ENCODE results near the gene CCDC110. TPM values are rescaled to one million over a fixed set of nuclear protein-coding genes. Genes with fewer than 3 reads are reported as not detected.

The CCDC110 gene
- total RNA-seq, 1 donor from 2014 or later, result 0.67 TPM

GRCh38 chr4:185473247-185473646, 1.7 kb upstream of the CCDC110 start:
- DNase-seq (ENCODE audit: low spot score), result no peak
- H3K4me3 Mint-ChIP-seq (ENCODE audit: unreplicated experiment), result no peak overlapping the region
- peaks cover 2% of the 10 kb centered on the region for H3K4me1 Mint-ChIP-seq (ENCODE audit: unreplicated experiment)
- no peaks in the 10 kb centered on the region for H3K36me3 Mint-ChIP-seq (ENCODE audit: low read depth, unreplicated experiment)
- no peak overlapping the region for H3K27ac Mint-ChIP-seq (ENCODE audit: unreplicated experiment)
- H3K27me3 Mint-ChIP-seq (ENCODE audit: unreplicated experiment), result peaks cover 5% of the 10 kb centered on the region
- H3K9me3 Mint-ChIP-seq (ENCODE audit: unreplicated experiment), result no peaks in the 10 kb centered on the region
- TF ChIP-seq CTCF (IDR thresholded peaks at IDR 0.05; ENCODE audit: unreplicated experiment), result no peak

- no peak for DNase-seq (ENCODE audit: low spot score)
- Mint-ChIP-seq H3K36me3 (ENCODE audit: low read depth, unreplicated experiment) (no peaks in the 10 kb centered on the region), H3K4me3 (ENCODE audit: unreplicated experiment) (peak overlapping the region; percentile 97), H3K4me1 (ENCODE audit: unreplicated experiment) (peaks cover 2% of the 10 kb centered on the region), H3K27me3 (ENCODE audit: unreplicated experiment) (peaks cover 5% of the 10 kb centered on the region), H3K27ac (ENCODE audit: unreplicated experiment) (peak overlapping the region; percentile 81), H3K9me3 (ENCODE audit: unreplicated experiment) (no peaks in the 10 kb centered on the region)
- TF ChIP-seq CTCF (IDR thresholded peaks at IDR 0.05; ENCODE audit: unreplicated experiment), result no peak
These were observed 590 bp upstream of the CCDC110 start for GRCh38 chr4:185472103-185472542.

GRCh38 chr4:185470501-185471195, 885 bp downstream of the CCDC110 start:
- Mint-ChIP-seq H3K4me3 (ENCODE audit: unreplicated experiment) (peak overlapping the region; percentile 85), H3K4me1 (ENCODE audit: unreplicated experiment) (peaks cover 4% of the 10 kb centered on the region), H3K27me3 (ENCODE audit: unreplicated experiment) (peaks cover 8% of the 10 kb centered on the region), H3K9me3 (ENCODE audit: unreplicated experiment) (no peaks in the 10 kb centered on the region), H3K27ac (ENCODE audit: unreplicated experiment) (no peak overlapping the region), H3K36me3 (ENCODE audit: low read depth, unreplicated experiment) (no peaks in the 10 kb centered on the region)
- DNase-seq (ENCODE audit: low spot score), result no peak
- no peak for TF ChIP-seq CTCF (IDR thresholded peaks at IDR 0.05; ENCODE audit: unreplicated experiment)

GRCh38 chr4:185469580-185470154, 1.9 kb downstream of the CCDC110 start:
- peak; percentile 5 for DNase-seq (ENCODE audit: low spot score)
- H3K4me1 Mint-ChIP-seq (ENCODE audit: unreplicated experiment), result peaks cover 13% of the 10 kb centered on the region
- H3K9me3 Mint-ChIP-seq (ENCODE audit: unreplicated experiment), result no peaks in the 10 kb centered on the region
- TF ChIP-seq CTCF (IDR thresholded peaks at IDR 0.05; ENCODE audit: unreplicated experiment), result no peak
- H3K27ac Mint-ChIP-seq (ENCODE audit: unreplicated experiment), result no peak overlapping the region
- no peaks in the 10 kb centered on the region for H3K36me3 Mint-ChIP-seq (ENCODE audit: low read depth, unreplicated experiment)
- H3K4me3 Mint-ChIP-seq (ENCODE audit: unreplicated experiment), result no peak overlapping the region
- H3K27me3 Mint-ChIP-seq (ENCODE audit: unreplicated experiment), result peaks cover 8% of the 10 kb centered on the region

GRCh38 chr4:185468999-185469398, 2.5 kb downstream of the CCDC110 start:
- Mint-ChIP-seq H3K27me3 (ENCODE audit: unreplicated experiment) (peaks cover 8% of the 10 kb centered on the region), H3K9me3 (ENCODE audit: unreplicated experiment) (no peaks in the 10 kb centered on the region), H3K36me3 (ENCODE audit: low read depth, unreplicated experiment) (no peaks in the 10 kb centered on the region), H3K27ac (ENCODE audit: unreplicated experiment) (no peak overlapping the region), H3K4me3 (ENCODE audit: unreplicated experiment) (no peak overlapping the region), H3K4me1 (ENCODE audit: unreplicated experiment) (peaks cover 18% of the 10 kb centered on the region)
- no peak for DNase-seq (ENCODE audit: low spot score)
- no peak for TF ChIP-seq CTCF (IDR thresholded peaks at IDR 0.05; ENCODE audit: unreplicated experiment)

Data from endothelial cell (in vitro differentiated cells).